Osteoblast (primary cell): Measurements from ENCODE around the gene CLCA2. TPM values are rescaled to one million over a fixed set of nuclear protein-coding genes. Genes with fewer than 3 reads are reported as not detected.

Source experiments
- DNase-seq: peaks from one replicate; pipeline ENCODE4 v3.0.0; 2011; ENCODE audit warnings: low spot score, mixed read lengths; ENCODE audit not compliant: insufficient read length; ENCODE audit errors: missing footprints
- H2AFZ ChIP-seq: 2 replicates; pipeline ENCODE4 v1.6.0; 2011; ENCODE audit warnings: mild to moderate bottlenecking, low read length
- H3K27ac ChIP-seq: 2 replicates; pipeline ENCODE4 v1.5.1; 2011; ENCODE audit warnings: mild to moderate bottlenecking, low read depth, low read length, moderate library complexity
- H3K27me3 ChIP-seq: 2 replicates; pipeline ENCODE4 v1.6.0; 2012; ENCODE audit warnings: mild to moderate bottlenecking, control low read depth, inconsistent platforms, low read length, moderate library complexity; ENCODE audit not compliant: insufficient read depth
- H3K36me3 ChIP-seq: 2 replicates; pipeline ENCODE4 v1.5.1; 2011; ENCODE audit warnings: mild to moderate bottlenecking, low read length, control low read depth, moderate library complexity; ENCODE audit not compliant: insufficient read depth
- H3K4me1 ChIP-seq: 2 replicates; pipeline ENCODE4 v1.5.1; 2011; ENCODE audit warnings: mild to moderate bottlenecking, low read length, control low read depth, moderate library complexity; ENCODE audit not compliant: insufficient read depth
- H3K4me2 ChIP-seq: 2 replicates; pipeline ENCODE4 v1.6.0; 2011; ENCODE audit warnings: mild to moderate bottlenecking, low read length; ENCODE audit not compliant: insufficient read depth
- H3K4me3 ChIP-seq: fragments of 200-600 bp; sonication (generic); 3 replicates; pipeline ENCODE4 v1.5.1; 2012; ENCODE audit warnings: mild to moderate bottlenecking, low read length, inconsistent platforms; ENCODE audit not compliant: insufficient read depth
- H3K79me2 ChIP-seq: 2 replicates; pipeline ENCODE4 v1.6.0; 2012; ENCODE audit warnings: mild to moderate bottlenecking, low read length, control low read depth, inconsistent platforms; ENCODE audit not compliant: insufficient read depth
- H3K9me3 ChIP-seq: 2 replicates; pipeline ENCODE4 v1.5.1; 2011; ENCODE audit warnings: low read depth, low read length, control low read depth
- H4K20me1 ChIP-seq: 2 replicates; pipeline ENCODE4 v1.6.0; 2012; ENCODE audit warnings: mild to moderate bottlenecking, low read length, control low read depth; ENCODE audit not compliant: insufficient read depth
- total RNA-seq: library from RNA; depleted of rRNA; stranded (reverse); fragments of >200 nt; gene quantifications from 2 replicates; pipeline ENCODE4 v1.2.3, GENCODE V29; 2012
- TF ChIP-seq, protein P1 (sequence below): IDR thresholded peaks from 2 replicates; pipeline ENCODE4 v1.5.1; 2011; ENCODE audit warnings: mild to moderate bottlenecking, low read depth, low read length, moderate library complexity; ENCODE audit errors: extremely low read depth

CLCA2 gene
- total RNA-seq, 1 donor = 2.2 TPM

DNA sequence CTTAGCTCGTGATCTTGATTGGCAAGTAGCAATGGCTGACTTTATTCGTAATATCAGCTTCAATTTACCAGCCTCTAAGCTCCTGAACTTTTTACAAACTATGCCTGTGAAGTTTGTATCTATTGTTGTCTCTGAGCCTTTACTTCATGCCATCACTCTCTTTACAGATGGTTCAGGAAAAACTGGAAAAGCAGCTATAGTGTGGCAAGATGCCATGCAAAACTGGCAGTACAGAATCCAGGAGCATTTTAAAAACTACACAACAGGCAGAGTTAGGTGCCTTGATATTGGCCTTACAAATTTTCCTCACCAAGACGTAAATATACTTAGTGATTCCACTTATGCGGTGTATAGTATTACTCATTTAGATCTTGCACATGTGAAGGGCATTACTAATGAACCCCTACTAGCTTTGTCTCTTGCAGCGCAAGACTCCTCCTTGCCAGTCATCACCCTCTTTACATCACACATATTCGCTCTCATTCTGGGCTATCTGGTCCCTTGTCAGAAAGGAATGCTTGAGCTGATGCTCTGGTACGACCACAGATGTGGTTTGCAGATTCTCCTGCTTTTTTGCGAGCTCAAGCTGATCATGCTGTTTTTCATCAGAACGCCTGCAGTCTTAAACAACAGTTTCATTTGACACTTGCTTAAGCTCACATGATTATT is 81.1 kb downstream of the CLCA2 start:
- H3K79me2 ChIP-seq = no peaks in the 10 kb centered on the region
- H3K27me3 ChIP-seq = no peaks in the 10 kb centered on the region
- H3K4me2 ChIP-seq = no peak overlapping the region
- no peaks in the 10 kb centered on the region for H3K9me3 ChIP-seq
- H4K20me1 ChIP-seq = no peaks in the 10 kb centered on the region
- H3K36me3 ChIP-seq = no peaks in the 10 kb centered on the region
- TF ChIP-seq, protein P1, sequence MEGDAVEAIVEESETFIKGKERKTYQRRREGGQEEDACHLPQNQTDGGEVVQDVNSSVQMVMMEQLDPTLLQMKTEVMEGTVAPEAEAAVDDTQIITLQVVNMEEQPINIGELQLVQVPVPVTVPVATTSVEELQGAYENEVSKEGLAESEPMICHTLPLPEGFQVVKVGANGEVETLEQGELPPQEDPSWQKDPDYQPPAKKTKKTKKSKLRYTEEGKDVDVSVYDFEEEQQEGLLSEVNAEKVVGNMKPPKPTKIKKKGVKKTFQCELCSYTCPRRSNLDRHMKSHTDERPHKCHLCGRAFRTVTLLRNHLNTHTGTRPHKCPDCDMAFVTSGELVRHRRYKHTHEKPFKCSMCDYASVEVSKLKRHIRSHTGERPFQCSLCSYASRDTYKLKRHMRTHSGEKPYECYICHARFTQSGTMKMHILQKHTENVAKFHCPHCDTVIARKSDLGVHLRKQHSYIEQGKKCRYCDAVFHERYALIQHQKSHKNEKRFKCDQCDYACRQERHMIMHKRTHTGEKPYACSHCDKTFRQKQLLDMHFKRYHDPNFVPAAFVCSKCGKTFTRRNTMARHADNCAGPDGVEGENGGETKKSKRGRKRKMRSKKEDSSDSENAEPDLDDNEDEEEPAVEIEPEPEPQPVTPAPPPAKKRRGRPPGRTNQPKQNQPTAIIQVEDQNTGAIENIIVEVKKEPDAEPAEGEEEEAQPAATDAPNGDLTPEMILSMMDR = no peak
- no peak for DNase-seq
- no peak overlapping the region for H2AFZ ChIP-seq
- H3K4me1 ChIP-seq = peaks cover 5% of the 10 kb centered on the region
- no peak overlapping the region for H3K4me3 ChIP-seq
- H3K27ac ChIP-seq = no peak overlapping the region

DNA sequence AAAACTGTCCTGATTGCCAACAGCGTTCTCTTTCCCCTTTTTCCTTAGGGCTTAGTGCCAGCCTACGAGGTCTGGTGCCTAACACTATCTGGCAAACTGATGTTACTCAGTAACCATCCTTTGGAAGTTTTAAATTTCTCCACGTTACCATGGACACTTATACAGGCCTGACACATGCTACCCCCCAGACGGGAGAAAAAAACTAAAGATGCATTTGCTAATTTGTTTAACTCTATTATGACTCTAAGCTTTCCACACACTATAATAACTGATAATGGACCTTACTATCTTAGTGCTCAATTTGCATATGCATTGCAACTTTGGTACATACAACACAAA is 81.6 kb downstream of the CLCA2 start:
- no peak overlapping the region for H2AFZ ChIP-seq
- DNase-seq = no peak
- no peak overlapping the region for H3K4me2 ChIP-seq

More for the DNA sequence above, 81.6 kb downstream of the CLCA2 start:
- no peaks in the 10 kb centered on the region for H3K36me3 ChIP-seq
- H4K20me1 ChIP-seq = no peaks in the 10 kb centered on the region
- TF ChIP-seq, protein P1 = no peak
- H3K4me1 ChIP-seq = peaks cover 5% of the 10 kb centered on the region
- no peak overlapping the region for H3K27ac ChIP-seq
- no peaks in the 10 kb centered on the region for H3K79me2 ChIP-seq
- H3K4me3 ChIP-seq = no peak overlapping the region
- H3K27me3 ChIP-seq = no peaks in the 10 kb centered on the region
- H3K9me3 ChIP-seq = no peaks in the 10 kb centered on the region

Other genes with a start within 250 kb of the CLCA2 start
- 79.3 and 87.6 TPM in 2 replicates for gene ODF2L, start 27.8 kb upstream of the CLCA2 start, total RNA-seq
- not detected in 2 replicates for gene CLCA1, start 44.8 kb downstream of the CLCA2 start, total RNA-seq
- gene CLCA4, start 122.9 kb downstream of the CLCA2 start, total RNA-seq = not detected in 2 replicates